CD4-positive, CD25-positive, alpha-beta regulatory T cell (primary cell): ENCODE results near the gene F10. TPM values are rescaled to one million over a fixed set of nuclear protein-coding genes. Genes with fewer than 3 reads are reported as not detected.

Experiments
- ATAC-seq, 2 donors: fragments of 150-1000 bp; cut with Tn5 transposase; one replicate each; pipeline ENCODE4 v1.10.0; 2021; ENCODE audit warnings: low read depth in 2 of 2, moderate number of reproducible peaks in 2 of 2, moderate library complexity in 1 of 2
- DNase-seq, 3 donors: peaks; one replicate each; pipeline versions ENCODE4 v3.0.0 to v3.0.0-alpha.2; 2012 to 2022; ENCODE audit warnings: mixed read lengths in 1 of 3
- H3K27ac ChIP-seq: one replicate; pipeline ENCODE4 v1.7.0; 2013; ENCODE audit warnings: mild to moderate bottlenecking, low read length; ENCODE audit not compliant: insufficient read depth, poor library complexity, severe bottlenecking
- H3K27me3 ChIP-seq: one replicate; pipeline ENCODE4 v1.7.0; 2013; ENCODE audit warnings: low read length; ENCODE audit not compliant: control insufficient read depth, insufficient read depth
- H3K36me3 ChIP-seq: one replicate; pipeline ENCODE4 v1.7.0; 2013; ENCODE audit warnings: mild to moderate bottlenecking, low read length, moderate library complexity; ENCODE audit not compliant: control insufficient read depth, insufficient read depth
- H3K4me1 ChIP-seq: 2 replicates; pipeline ENCODE4 v1.7.0; 2013; ENCODE audit warnings: mild to moderate bottlenecking, low read length; ENCODE audit not compliant: insufficient read depth, control insufficient read depth, poor library complexity, severe bottlenecking
- H3K4me3 ChIP-seq: one replicate; pipeline ENCODE4 v1.7.0; 2013; ENCODE audit warnings: low read depth, mild to moderate bottlenecking, low read length, moderate library complexity
- H3K9me3 ChIP-seq, 2 experiments: 1 replicate in 1 of 2; 2 replicates in 1 of 2; pipeline ENCODE4 v1.7.0; 2013; ENCODE audit warnings: low read length in 2 of 2, mild to moderate bottlenecking in 1 of 2, moderate library complexity in 1 of 2; ENCODE audit not compliant: control insufficient read depth in 2 of 2
- H3K27ac Mint-ChIP-seq, 3 donors: one replicate each; pipeline ENCODE4 v1.8.0; 2020 to 2022; ENCODE audit warnings: mild to moderate bottlenecking in 3 of 3, mixed read lengths in 3 of 3, moderate library complexity in 2 of 3
- H3K27me3 Mint-ChIP-seq: one replicate; pipeline ENCODE4 v1.8.0; 2022; ENCODE audit warnings: mild to moderate bottlenecking, mixed read lengths
- H3K36me3 Mint-ChIP-seq: one replicate; pipeline ENCODE4 v1.8.0; 2020; ENCODE audit warnings: mixed read lengths
- H3K4me1 Mint-ChIP-seq, 4 donors: one replicate each; pipeline ENCODE4 v1.8.0; 2020 to 2022; ENCODE audit warnings: mixed read lengths in 4 of 4, mild to moderate bottlenecking in 1 of 4
- H3K4me3 Mint-ChIP-seq, 4 donors: one replicate each; pipeline ENCODE4 v1.8.0; 2020 to 2022; ENCODE audit warnings: mild to moderate bottlenecking in 4 of 4, mixed read lengths in 4 of 4, moderate library complexity in 3 of 4
- H3K9me3 Mint-ChIP-seq, 7 donors: one replicate each; pipeline ENCODE4 v1.8.0; 2020 to 2022; ENCODE audit warnings: mixed read lengths in 7 of 7, mild to moderate bottlenecking in 3 of 7, moderate library complexity in 2 of 7
- polyA plus RNA-seq, 4 donors: library from polyadenylated mRNA; unstranded; fragments of 300-500 nt; fragmentation: Illumina TruSeq; gene quantifications; one replicate each; pipeline ENCODE4 v1.2.3, GENCODE V29; 2021
- total RNA-seq: library from RNA; stranded (reverse); gene quantifications from one replicate; pipeline ENCODE4 v1.2.3, GENCODE V29; 2022

F10 gene
- total RNA-seq (not detected), polyA plus RNA-seq (under 1 TPM in 1 of 4 donors, not detected in 3; 0.11 TPM)

DNA sequence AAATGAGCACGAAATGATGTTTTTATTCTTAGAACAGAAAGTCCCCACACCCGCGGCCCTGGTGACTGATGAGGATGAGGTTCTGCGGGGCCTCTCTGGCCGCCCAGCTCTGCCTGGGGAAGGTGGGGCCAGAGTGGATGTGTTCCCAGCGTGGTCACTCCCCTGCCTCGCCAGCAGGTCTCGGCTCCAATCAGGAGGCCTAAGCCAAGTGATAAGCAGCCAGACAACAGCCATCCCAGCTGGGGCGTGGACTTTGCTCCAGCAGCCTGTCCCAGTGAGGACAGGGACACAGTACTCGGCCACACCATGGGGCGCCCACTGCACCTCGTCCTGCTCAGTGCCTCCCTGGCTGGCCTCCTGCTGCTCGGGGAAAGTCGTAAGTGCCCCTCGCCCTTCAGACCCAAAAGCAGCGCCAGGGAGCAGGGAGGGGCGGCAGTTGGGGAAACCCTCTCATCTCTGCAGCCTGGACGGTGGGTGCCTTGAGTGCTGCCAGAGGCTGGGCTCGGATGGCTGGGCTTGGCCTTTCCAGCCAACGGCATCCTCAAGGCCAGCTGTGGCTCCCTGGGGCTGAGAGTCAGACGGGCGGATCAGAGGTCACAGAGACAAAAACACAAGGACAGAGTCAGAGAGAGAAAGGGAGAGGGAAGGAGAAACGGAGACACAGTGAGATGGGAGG, at the start of gene F10:
Gene F10 (plus strand): TSS at position 250 of the 676 bp plus-strand sequence. CDS start 57 bp downstream, at position 307.
- ATAC-seq = no peak
- H3K36me3 ChIP-seq = no peaks in the 10 kb centered on the region

DNA sequence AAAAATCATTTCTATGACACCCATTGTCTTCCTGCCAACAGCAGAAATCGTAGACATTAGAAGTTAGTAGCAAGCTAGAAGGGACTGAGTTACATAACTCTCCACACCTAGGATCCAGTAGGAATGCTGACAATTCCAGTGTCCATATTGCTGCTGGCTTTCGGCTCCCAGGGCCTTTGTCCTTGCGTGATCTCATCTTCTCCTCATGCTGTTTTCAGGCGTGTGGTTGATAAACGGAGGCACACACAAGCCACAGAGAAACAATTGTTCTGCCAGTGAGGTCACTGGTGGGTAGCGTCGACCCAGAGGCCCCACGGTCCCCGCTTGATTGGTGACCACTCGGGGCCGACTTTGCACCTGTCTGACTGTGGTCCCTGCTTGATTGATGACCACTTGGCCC, 48.7 kb upstream of the F10 start:
- no peaks in the 10 kb centered on the region for H3K27me3 Mint-ChIP-seq
- peaks cover 0 to 11% (median 2%) of the 10 kb centered on the region in 7 donors for H3K9me3 Mint-ChIP-seq
- H3K4me3 Mint-ChIP-seq = no peak overlapping the region
- Histone ChIP-seq H3K4me1 (no peaks in the 10 kb centered on the region), H3K9me3 (no peaks in the 10 kb centered on the region), H3K27me3 (no peaks in the 10 kb centered on the region), H3K27ac (no peak overlapping the region), H3K4me3 (no peak overlapping the region), H3K36me3 (no peaks in the 10 kb centered on the region)
- peaks cover 0 to 5% (median 0%) of the 10 kb centered on the region in 4 donors for H3K4me1 Mint-ChIP-seq
- no peak for ATAC-seq
- peaks cover 36% of the 10 kb centered on the region for H3K36me3 Mint-ChIP-seq
- H3K27ac Mint-ChIP-seq = no peak overlapping the region
- DNase-seq = no peak

More for the DNA sequence above, at the start of gene F10:
- Histone ChIP-seq H3K4me1 (no peaks in the 10 kb centered on the region), H3K27ac (no peak within 1 kb of the TSS), H3K27me3 (peaks cover 5% of the 10 kb centered on the region), H3K9me3 (no peaks in the 10 kb centered on the region), H3K4me3 (no peak within 1 kb of the TSS)
- Mint-ChIP-seq H3K36me3 (no peaks in the 10 kb centered on the region), H3K4me3 (no peak within 1 kb of the TSS), H3K9me3 (peaks cover 0 to 6% (median 0%) of the 10 kb centered on the region in 7 donors), H3K27me3 (peaks cover 7% of the 10 kb centered on the region), H3K4me1 (no peaks in the 10 kb centered on the region), H3K27ac (no peak within 1 kb of the TSS)
- no peak for DNase-seq

DNA sequence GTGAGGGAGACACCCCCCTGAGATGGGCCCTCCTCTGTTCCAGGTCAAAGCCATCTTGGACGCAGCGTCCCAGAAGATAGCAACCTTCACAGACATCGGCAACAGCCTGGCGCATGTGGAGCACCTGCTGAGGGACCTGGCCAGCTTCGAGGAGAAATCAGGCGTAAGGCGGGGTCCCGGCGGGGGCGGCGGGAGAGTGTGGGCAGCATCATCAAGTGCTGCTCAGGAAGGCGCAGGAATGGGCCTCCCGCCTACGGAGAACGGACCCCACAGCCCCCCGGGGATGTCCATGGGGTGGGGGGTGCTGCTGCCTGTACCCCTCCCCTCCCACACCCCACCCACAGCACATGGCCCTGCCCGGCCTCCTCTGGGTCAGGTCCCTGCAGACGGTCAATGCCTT, 48.2 kb upstream of the F10 start:
- DNase-seq = no peak
- H3K27me3 ChIP-seq = no peaks in the 10 kb centered on the region
- no peaks in the 10 kb centered on the region for H3K27me3 Mint-ChIP-seq
- no peaks in the 10 kb centered on the region for H3K4me1 ChIP-seq
- H3K4me1 Mint-ChIP-seq = peaks cover 0 to 5% (median 0%) of the 10 kb centered on the region in 4 donors
- no peak overlapping the region for H3K27ac Mint-ChIP-seq
- no peak for ATAC-seq
- no peaks in the 10 kb centered on the region for H3K9me3 ChIP-seq
- peaks cover 0 to 11% (median 2%) of the 10 kb centered on the region in 7 donors for H3K9me3 Mint-ChIP-seq
- H3K4me3 Mint-ChIP-seq = no peak overlapping the region
- H3K36me3 Mint-ChIP-seq = peaks cover 36% of the 10 kb centered on the region
- H3K36me3 ChIP-seq = no peaks in the 10 kb centered on the region
- H3K4me3 ChIP-seq = no peak overlapping the region
- H3K27ac ChIP-seq = no peak overlapping the region

DNA sequence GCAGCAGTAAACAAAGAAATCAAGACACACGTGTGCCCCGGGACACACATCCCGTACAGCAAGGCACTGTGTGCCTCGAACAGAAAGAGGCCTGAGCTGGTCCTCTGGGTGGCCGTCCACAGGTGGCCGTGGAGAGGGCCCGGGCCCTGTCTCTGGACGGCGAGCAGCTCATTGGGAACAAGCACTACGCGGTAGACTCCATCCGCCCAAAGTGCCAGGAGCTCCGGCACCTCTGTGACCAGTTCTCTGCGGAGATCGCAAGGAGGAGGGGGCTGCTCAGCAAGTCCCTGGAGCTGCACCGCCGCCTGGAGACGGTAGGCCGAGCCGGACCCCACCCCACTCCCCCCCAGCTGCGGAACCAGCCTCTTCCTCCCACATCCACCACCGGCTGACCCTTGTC, 47.7 kb upstream of the F10 start:
- Mint-ChIP-seq H3K4me1 (peaks cover 0 to 5% (median 0%) of the 10 kb centered on the region in 4 donors), H3K27ac (no peak overlapping the region), H3K27me3 (no peaks in the 10 kb centered on the region), H3K9me3 (peaks cover 0 to 11% (median 2%) of the 10 kb centered on the region in 7 donors), H3K4me3 (no peak overlapping the region), H3K36me3 (peaks cover 36% of the 10 kb centered on the region)
- DNase-seq (no peak), ATAC-seq (no peak)
- H3K36me3 ChIP-seq = no peaks in the 10 kb centered on the region
- H3K27ac ChIP-seq = no peak overlapping the region
- no peaks in the 10 kb centered on the region for H3K4me1 ChIP-seq
- no peaks in the 10 kb centered on the region for H3K9me3 ChIP-seq
- no peak overlapping the region for H3K4me3 ChIP-seq
- H3K27me3 ChIP-seq = no peaks in the 10 kb centered on the region

DNA sequence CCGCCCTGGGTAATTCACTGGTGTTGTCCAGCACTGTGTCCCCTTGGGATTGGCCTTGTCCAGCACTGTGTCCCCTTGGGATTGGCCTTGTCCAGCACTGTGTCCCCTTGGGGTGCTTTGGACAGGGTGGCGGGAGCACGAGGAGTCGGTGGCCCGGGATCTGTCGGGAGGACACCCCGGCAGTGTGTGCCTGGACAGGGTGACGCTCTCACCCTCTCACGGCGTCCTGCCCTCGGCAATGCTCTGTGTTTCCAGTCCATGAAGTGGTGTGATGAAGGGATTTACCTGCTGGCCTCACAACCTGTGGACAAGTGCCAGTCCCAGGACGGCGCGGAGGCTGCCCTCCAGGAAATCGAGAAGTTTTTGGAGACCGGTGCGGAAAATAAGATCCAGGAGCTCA, 46.9 kb upstream of the F10 start:
- Histone ChIP-seq H3K4me1 (no peaks in the 10 kb centered on the region), H3K9me3 (no peaks in the 10 kb centered on the region), H3K27me3 (no peaks in the 10 kb centered on the region), H3K4me3 (no peak overlapping the region), H3K27ac (no peak overlapping the region), H3K36me3 (no peaks in the 10 kb centered on the region)
- Mint-ChIP-seq H3K27ac (no peak overlapping the region), H3K36me3 (peaks cover 31% of the 10 kb centered on the region), H3K4me3 (no peak overlapping the region), H3K9me3 (peaks cover 0 to 11% (median 2%) of the 10 kb centered on the region in 7 donors), H3K27me3 (no peaks in the 10 kb centered on the region), H3K4me1 (peaks cover 0 to 5% (median 0%) of the 10 kb centered on the region in 4 donors)
- DNase-seq (no peak), ATAC-seq (no peak)

DNA sequence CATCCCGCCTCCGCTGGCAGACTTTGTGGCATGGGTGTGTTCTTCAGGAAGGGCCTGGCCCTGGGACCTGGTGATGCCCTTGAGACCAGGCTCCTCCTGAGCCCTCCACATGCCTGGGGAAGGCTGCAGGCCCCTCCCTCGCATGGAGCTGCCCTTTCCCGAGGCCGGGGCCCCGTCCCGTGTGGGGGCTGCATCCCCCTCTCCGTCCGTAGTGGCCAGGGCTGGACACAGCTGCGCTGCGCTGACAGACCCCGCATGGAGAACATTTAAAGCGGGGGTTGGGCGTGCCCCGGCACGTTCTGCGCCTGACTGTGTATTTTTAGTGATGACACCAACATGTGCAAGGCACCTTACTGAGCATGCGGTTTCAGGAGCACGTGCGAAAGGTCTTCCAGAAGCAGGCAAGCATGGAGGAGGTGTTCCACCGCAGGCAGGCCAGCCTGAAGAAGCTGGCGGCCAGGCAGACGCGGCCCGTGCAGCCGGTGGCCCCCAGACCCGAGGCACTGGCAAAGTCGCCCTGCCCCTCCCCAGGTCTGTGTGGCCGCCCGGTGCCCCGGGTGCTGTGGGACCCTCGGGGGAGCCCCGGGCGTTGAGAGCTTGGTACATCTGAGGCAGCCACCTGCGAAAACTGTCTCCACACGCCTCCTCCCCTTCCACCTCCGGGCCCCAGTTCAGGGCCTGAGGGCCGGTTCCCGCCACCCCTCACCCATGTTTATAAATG, 45.8 kb upstream of the F10 start:
- DNase-seq = no peak
- H3K27ac Mint-ChIP-seq = no peak overlapping the region
- Histone ChIP-seq H3K9me3 (no peaks in the 10 kb centered on the region), H3K27me3 (no peaks in the 10 kb centered on the region), H3K36me3 (no peaks in the 10 kb centered on the region), H3K27ac (no peak overlapping the region), H3K4me3 (no peak overlapping the region), H3K4me1 (no peaks in the 10 kb centered on the region)
- H3K9me3 Mint-ChIP-seq = peaks cover 0 to 7% (median 2%) of the 10 kb centered on the region in 7 donors
- no peaks in the 10 kb centered on the region for H3K4me1 Mint-ChIP-seq
- peaks cover 21% of the 10 kb centered on the region for H3K36me3 Mint-ChIP-seq
- H3K4me3 Mint-ChIP-seq = no peak overlapping the region
- no peak for ATAC-seq
- no peaks in the 10 kb centered on the region for H3K27me3 Mint-ChIP-seq

DNA sequence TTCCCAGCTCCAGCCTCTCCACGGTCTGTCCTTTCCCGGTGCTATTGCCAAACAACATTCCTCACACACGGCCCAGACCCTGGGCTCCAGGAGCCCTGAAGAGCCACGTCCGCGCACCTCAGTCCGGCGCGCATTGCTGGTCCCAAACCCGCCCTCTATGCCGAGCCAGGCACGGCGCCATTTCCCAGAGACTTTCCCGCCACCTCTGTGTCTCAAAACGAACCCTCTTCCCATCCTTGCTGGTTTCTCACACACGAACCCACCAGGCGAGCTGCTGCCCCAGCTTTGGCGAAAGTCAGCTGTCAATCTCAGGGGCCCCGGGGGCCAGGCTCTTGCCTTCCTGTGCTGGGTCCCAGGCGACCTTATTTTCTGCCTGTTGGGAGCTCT, 45.0 kb upstream of the F10 start:
- Histone ChIP-seq H3K9me3 (no peaks in the 10 kb centered on the region), H3K4me3 (no peak overlapping the region), H3K27me3 (no peaks in the 10 kb centered on the region), H3K4me1 (no peaks in the 10 kb centered on the region), H3K27ac (no peak overlapping the region), H3K36me3 (no peaks in the 10 kb centered on the region)
- Mint-ChIP-seq H3K9me3 (peaks cover 0 to 2% (median 0%) of the 10 kb centered on the region in 7 donors), H3K4me1 (no peaks in the 10 kb centered on the region), H3K36me3 (peaks cover 15% of the 10 kb centered on the region), H3K27me3 (no peaks in the 10 kb centered on the region), H3K4me3 (no peak overlapping the region), H3K27ac (no peak overlapping the region)
- DNase-seq = no peak
- ATAC-seq = no peak
